CD4-positive, alpha-beta T cell treated with Interleukin-4 for 4 hours (primary cell): ENCODE measurements around the gene PPP2R2B.

Experiments used
- DNase-seq: peaks from one replicate; pipeline ENCODE4 v3.0.0-alpha.2; 2020

The PPP2R2B gene

DNA sequence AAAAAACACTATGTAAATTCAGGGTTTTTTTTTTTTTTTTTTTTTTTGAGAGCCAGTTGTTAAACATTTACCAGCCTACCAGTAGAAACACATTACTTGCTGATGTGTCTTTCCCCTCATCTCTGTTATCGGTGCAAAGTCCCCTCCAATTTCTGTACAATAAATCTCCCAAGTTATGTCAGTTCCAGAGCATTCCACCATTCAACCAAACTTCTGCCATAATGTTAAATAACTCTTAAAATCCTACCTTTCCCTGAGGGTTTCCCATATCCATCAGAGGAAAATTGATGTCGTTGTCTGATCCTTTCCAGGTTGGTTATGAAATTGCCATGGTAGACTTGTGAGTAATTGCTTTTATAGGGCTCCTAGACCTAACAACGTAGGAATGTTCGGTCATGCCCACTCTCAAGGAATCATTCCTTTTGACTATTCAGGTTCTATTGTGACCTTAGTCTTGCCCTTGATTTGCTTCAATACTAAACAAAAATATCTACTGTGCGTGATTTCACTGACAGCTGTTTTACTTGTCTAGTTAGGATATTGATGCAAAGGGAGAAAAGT is 5.6 kb upstream of the PPP2R2B start:
- DNase-seq = no peak

DNA sequence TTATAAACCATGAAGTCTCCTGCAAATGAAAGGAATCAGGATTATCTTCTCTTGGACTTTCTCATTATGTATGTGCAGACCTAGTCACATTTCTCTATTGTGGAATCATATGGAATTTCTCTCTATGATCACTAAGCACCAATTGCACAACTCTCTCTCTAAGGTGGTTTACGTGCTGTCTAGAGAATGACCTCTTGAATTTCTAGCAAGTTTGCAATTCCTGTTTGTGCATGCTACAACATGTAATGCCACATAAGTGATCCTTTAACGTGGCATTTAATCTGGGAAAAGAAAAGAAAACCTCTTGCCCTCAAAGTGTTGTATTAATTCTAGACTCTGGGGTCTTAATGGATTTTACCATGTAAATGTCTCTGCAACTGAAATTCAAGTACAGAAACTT is 5.0 kb upstream of the PPP2R2B start:
- no peak for DNase-seq

DNA sequence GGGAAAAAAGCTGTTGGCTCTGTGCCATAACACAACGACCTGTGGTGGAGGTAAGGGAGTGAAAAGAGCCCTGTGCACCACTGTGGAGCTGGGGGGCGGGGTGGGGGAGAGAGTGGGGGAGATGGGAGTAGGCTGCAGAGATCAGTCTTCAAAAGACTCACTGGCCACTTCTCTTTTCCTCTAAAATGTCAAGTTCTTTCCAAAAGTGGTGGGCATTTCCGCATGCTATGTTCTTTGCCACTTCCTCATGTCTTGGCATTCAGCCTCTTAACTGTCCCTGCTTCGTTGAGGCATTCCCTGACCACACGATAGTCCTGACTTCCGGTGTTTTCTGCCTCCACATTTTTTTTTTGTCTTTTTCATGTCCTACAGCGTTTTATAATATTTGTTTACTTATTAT is 2.4 kb upstream of the PPP2R2B start:
- no peak for DNase-seq

DNA sequence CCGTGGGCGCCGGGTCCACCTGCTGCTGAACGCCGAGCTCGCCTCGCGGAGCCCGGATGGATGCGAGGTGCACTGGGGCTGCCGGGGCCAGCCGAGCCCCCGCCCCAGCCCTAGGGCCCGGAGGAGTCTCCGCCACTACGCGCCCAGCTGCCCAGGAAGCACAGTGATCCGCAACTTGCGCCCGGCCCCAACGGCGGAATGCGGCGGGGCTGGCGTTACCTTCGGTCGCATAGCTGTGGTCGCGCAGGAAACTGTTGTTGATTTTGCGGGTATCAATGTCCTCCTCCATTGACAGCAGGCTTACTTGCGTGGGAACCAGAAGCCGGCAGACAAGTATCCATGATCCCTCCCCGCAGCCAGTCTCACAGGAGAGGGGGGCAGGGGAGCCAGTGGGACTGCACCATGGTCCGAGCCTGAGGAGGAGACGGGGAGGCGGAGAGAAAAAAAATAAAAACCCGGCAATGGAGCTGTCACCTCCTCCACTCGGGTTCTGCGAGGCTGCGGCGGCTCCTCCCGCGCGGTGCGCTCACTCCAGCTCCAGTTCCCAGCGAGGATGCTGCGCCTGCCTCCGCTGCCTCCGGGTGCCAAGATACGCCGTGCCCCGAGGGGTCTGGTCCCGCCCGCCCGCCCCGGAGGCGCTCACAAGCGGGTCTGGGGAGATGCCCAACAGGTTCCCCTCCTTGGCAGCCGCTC is 628 bp downstream of the PPP2R2B start:
- no peak for DNase-seq

DNA sequence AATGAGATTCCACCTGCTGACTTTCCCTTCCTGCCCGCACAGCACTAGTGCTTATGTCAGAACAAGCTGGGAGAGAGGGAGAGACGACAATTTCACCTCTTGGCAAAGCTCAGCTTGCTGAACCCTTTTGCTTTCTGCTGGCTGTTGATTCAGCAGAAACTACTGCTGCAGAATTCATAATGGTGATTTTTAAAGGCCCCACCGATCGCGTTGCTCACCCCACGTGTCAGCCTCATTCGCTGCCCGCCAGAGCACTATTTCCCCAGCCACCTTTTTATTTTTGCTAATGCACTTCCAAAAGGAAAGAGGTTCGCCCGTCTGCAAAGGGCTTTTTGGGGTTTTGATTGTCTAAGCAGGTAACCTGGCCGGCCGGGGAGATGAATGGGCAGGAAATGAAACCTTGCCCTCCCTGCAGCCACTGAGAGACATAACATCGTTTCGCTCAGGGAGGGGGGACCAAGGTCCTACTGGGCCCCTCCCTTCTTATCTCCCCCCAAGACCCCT is 1.3 kb downstream of the PPP2R2B start:
- no peak for DNase-seq

DNA sequence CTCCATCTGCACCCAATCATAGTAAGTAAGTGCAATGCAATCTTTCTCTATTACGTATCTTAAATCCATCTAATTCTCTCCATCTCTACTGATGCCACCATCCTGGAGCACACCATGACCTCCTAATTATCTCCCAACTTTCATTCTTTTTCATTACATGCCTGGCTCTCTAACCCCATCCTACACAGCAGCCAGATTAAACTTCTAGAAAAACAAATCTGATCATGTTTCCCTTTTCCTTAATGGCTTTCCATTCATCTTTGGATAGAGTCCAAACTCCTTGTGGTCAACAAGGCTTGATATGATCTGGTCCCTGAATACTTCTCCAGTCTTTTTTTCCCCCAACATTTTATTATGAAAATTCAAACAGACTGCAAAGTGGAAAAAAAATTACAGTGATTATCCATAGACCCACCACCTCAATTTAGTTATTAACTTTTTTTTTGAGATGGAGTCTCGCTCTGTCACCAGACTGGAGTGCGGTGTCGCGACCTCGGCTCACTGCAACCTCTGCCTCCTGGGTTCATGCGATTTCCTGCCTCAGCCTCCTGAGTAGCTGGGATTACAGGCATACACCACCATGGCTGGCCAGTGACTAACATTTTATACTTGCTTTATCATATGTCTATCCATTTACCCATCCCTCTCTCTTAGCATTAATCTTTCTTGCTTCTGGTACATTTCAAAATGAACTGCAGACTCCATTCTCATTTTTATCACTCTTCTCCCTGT is 5.2 kb downstream of the PPP2R2B start:
- no peak for DNase-seq

DNA sequence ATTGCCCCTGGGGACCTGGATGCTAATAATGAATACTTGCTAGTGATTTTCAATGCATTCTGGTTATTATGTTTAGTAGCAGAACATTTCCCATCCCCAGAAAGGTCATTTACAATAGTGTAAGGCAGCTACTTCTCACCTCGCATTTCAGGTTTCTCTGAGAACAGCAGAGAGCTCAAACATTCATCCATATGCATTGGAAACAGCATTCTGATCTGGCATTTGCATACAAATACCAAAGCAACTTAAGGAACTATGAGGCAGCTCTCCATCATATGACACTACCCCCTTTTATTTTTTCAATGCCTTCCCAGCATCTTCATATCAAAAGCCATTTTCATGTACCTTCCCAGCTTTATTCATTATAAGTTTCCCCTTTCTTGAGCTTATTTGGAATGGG is 6.4 kb downstream of the PPP2R2B start:
- no peak for DNase-seq

DNA sequence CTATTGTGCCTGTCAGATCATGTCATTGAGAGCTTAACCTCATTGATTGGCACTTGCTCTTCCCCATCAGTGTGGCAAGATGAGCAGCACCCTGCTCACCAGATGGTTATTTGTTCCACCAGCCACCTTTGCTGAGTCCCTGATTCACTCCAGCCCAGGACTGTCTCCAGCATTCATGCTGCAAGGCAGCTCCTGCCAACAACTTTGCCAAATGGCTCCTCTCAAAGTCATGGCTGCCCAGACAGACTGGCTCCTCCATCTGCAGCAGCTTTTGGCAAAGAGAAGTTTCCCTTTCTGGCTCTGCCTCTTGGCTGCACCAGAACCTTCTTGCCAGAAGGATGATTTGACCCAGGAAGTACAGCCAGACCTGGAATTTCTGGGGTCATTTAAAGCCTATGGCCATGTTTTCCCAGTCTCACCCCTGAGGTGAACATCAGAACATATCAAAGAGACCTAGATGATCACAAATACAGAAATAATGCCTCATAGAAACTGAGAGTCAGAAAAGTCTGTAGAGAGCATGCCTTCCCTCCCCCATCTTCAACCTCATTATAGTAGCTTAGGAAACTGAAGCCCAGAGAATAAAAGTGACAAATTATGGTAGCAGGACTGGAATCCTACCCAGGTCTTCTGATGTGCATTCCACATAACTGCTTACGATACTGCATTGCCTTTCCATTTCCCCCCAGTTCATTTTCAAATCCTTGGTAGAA is 10.4 kb downstream of the PPP2R2B start:
- no peak for DNase-seq

DNA sequence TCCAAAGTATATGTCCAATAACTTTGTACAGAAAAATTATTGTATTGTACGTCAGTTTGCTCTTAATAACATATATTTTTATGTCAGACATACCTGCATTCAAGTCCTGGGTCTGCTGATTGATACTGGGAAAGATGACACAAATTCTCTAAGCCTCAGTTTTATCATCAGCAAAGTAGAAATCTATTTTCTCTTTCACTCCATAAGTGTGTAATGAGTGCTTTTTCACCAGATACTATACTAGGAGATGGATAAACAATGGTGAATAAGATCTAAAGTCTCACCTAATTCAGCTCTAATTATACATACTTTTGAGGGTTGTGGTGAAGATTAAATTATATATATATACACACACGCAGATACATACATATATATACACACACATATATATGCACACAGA is 12.3 kb downstream of the PPP2R2B start:
- DNase-seq = no peak

DNA sequence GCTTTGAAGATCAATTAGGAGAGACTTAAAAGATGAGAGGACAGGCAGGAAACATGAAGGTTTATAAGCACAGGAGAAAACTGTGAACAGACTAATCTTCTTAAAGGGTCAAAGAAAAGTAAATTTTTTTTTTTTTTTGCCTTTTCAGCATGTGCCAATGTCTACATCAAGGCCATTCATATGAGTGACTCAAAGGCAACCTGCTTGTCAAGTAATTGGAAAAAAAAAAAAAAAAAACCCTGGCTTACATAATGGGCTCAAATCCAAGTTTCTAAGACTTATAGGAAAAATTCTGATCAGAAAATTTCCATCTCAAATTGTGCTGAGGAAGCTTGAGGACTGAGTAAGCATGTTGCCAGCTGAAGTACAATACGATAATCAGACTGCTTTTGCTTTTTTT is 15.9 kb downstream of the PPP2R2B start:
- no peak for DNase-seq

DNA sequence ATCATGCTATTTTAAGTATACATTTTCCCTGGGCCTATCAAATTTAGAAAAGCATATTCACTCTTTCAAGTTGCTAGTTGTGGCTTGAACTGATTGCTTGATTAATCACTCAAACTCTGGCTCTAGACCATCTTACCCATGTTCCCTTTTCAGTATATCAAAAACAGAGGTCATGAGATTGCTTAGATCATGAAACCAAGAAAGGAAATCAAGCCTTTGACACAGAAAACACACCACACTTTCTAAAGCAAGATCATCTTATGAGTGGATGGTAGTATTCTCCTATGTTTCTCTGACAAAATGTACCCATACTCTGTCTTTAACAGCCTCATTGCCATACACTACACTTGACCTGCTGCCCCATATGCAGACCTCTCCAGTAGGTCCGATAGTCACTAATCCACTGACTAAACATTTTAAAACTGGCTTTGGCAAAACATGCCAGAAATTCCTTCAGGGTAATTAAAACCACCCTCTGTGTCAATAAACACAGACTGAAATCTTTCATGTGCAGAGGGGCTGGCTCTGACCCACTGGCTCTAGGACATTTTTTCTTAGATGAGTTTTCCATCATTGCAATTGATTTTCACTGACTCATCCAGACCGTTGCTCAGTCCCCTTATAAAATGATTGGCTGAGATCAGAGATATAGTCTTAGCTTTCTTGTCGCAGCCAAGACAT is 18.2 kb downstream of the PPP2R2B start:
- DNase-seq = no peak

DNA sequence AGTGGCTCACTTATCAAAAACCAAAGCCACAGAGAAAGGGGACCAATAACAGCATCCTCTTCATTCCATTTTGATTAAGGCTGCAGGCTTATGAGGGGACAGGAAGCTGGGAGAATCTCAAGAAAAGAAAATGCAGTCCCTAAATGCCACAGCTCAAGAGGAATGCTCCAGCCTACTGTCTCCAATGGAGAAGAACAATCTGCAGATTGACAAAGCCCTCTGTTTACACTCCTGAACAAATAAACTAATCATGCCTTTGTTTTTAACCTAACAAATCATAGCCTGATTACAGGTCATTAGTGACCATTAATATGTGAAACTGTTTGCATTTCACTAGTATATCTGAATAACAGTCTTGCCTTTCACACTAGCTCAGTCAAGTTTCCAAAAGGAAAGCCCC is 26.5 kb downstream of the PPP2R2B start:
- DNase-seq = no peak

DNA sequence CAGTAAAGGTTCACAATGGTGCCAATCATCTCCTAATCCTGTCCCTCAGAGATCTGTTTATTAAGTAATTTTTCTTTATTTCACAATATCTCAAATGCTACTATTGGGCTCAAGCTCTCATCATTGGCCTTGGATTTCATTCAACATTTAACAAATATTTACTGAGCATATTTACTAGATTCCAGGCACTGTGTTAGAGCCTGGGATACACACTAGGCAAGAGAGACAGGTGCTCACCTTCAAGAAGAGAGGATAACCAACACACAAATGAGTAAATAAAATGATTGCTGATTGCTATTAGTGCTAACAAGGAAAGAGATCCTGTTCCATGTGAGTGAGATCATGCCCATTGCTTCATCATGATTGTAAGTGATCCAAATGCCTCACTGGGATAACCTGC is 27.4 kb downstream of the PPP2R2B start:
- no peak for DNase-seq

DNA sequence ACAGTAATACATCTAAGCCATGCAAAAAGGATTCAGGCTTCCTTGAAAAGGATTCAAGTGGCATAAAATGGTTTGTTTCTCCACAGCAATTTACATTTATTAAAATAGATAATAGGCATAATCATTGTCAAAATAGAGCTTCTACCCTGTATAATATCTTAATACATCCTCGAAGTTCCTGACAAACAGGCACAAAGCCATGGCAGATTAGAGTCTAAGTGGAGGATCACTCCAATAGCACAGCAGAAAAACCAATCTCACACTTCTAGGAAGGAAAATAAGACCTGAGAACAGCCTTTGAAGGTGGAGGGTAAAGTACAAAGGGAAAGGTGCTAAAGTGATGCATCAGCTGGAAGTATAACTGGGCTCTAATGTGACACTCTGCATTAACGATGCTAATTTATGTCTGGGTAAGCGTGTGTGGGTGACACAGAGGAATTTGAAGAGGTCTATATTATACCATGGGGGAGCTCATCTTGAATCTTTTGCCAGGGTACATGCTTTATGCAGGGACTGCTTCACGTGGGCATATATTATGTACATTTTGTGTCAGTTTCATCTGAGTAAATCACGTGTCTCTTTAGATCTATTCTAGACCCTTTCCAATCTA is 28.8 kb downstream of the PPP2R2B start:
- DNase-seq = no peak

DNA sequence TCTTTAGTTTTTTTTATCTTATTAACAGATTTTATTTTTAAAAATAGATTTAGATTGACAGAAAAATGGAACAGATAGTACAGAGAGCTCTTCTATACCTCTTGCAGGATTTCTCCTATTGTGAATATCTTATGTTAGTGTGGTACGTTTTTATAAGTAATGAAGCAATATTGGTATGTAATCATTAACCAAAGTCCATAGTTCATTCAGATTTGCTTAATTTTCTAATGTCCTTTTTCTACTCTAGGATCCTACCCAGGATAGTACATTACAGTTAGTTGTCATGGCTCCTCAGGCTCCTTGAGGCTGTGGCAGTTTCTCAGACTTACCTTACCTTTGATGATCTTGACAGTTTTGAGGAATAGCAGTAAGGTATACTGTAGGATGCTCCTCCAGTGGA is 30.4 kb downstream of the PPP2R2B start:
- no peak for DNase-seq

DNA sequence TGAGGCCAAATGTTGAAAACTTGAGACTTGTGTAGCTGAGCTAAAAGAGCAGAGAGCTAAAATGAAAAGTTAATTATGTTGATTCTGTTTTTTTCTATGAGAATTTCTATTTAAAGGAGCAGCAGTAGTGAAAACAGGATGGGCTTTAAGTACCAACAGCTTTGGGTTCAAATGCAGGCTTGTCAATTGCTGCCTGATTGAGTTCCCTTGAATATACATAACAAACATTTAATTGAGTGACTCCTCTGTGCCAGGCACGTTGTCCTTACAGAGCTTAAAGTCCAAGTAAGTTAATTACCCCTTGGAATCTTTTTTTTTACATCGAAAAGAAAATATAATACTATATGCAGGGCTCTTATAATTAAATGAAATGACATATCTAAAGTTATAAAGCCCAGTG is 38.5 kb downstream of the PPP2R2B start:
- DNase-seq = no peak

DNA sequence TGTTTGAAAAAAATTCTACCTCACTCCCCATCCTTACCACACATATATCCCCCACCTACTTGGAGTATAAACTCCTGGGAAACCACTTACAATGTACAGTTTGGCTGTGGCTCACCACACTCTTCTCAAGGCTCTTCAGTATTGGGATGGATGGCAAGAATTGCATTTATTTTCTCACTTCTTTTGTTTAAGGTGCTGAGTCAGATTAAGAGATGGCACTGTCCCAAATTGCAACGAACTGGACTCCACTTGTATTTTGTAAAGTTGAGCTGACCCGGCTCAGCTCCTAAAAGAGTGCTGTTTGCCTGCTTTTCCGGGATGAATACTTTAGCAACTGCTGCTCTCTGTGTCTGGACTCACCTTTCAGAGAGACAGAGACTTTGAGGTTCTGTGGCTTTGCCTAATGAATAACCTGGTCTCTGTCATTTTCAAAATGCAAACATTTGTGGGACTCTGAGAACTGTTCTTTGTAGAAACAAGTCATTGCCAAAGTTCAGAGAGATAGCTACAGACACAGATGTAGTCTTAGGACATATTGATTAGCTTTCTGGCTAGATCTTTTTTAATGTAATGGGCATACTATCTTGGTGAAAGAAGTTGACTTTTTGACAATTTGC is 42.2 kb downstream of the PPP2R2B start:
- DNase-seq = no peak

DNA sequence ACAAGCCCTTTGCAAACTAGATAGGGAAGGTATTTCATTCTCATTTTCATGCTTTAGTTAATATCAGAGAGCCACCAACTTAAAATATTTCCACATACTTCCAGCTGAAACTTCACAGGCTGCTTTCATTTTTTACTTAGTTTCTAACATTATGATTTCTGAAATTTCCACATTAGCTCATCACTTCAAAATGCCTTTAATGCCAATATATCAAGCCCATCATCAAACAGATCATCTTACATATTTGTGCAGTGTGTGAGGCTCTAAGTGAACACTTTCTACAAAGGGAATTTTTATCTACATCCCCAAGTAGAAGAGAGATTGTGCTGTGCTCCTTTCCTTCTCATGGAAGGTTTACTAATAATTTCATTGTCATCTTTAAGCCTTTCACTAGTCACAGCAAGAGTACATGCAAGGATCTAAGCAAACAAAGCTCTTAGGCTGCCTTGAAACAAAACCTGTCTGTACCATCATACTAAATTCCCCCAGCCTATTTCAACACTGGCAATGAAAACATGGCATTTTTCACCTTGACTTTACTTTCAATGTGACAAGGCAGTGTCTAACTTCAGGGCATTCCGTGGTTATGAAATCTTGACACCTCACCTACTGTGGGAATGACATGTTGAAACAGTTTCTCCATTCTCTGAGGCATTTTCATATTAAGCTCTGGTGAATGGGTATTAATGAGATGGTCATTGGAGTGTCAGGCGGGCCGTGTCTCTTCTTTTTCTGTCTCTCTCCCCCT is 45.4 kb downstream of the PPP2R2B start:
- no peak for DNase-seq

DNA sequence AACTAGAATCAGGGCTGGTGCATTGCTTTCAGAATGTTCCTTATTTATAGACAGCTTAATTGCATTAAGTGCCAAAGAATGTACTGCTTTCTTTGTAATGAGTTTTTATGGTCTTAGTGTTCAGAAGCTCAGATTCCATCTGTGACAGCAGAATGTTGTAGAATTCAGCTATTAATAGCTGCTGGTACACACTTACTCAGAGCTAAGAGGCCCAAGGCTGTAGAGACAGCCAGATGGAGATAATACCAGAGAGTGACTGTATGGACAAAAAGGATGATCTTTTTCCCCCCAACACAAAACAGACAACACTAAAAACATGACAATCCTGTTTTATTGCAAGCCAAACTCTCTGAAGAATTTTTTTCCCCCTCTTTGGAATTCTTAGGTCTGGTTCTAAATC is 50.2 kb downstream of the PPP2R2B start:
- DNase-seq = no peak

DNA sequence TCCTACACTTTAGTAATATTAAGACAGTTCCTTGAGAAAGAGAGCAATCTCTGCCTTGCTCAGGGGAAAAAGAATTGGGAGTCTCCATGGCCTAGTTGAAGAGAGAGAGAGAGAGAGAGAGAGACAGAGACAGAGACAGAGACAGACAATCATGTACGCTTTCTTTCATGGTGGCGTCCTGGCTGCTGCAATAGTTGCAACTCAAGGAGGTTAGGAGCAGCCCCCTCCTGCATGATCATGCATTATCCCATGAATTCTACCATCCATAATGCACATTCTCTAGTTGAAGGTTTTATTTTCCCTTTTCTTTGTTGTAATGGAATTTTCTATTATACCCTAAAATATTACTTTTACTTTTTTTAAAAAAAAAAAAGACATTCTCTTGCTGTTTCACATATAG is 50.7 kb downstream of the PPP2R2B start:
- DNase-seq = no peak

DNA sequence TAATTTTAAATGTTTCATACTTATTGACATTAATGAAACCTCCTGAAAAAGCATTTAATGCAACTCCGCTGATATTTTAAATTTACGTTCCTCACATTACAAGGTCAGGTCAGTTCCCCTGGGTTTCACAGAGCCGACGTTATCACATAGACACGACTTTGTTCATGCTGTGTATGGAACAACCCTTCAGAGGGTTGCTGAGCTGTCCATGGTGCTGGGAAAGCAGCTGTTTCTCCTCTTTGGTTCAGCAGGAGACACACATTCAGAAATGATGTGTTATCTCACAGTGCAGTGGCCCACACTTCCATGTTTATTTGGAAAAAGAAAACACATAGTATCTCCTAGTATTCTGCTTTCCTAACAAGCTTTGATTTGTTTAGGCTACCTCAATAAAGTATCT is 53.5 kb downstream of the PPP2R2B start:
- DNase-seq = no peak
